GM12801 (cell line): ENCODE data around the gene PCBP3.

Experiments used
- TF ChIP-seq, protein P1 (sequence below): IDR thresholded peaks from one replicate; pipeline ENCODE4 v1.5.1; 2011; ENCODE audit warnings: control low read depth; ENCODE audit not compliant: insufficient read length; ENCODE audit errors: extremely low read depth

PCBP3 gene

DNA sequence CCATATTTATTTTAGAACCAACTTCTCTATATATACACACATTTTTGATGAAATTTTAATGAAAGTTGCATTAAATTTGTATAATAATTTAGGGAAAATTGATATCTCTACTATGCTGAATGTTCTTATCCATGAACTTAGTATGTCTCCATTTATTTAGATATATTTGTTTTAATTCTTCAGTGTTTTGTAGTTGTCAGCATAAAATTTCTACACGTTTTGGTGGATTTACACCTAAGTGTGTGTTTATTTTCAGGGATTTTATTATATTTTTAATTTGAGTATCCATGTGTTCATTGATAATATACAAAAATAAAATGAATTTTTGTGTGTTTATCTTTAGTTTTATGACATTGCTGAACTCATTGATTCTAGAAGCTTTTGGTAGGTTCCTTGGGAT, 36.7 kb downstream of the PCBP3 start:
- TF ChIP-seq, protein P1, sequence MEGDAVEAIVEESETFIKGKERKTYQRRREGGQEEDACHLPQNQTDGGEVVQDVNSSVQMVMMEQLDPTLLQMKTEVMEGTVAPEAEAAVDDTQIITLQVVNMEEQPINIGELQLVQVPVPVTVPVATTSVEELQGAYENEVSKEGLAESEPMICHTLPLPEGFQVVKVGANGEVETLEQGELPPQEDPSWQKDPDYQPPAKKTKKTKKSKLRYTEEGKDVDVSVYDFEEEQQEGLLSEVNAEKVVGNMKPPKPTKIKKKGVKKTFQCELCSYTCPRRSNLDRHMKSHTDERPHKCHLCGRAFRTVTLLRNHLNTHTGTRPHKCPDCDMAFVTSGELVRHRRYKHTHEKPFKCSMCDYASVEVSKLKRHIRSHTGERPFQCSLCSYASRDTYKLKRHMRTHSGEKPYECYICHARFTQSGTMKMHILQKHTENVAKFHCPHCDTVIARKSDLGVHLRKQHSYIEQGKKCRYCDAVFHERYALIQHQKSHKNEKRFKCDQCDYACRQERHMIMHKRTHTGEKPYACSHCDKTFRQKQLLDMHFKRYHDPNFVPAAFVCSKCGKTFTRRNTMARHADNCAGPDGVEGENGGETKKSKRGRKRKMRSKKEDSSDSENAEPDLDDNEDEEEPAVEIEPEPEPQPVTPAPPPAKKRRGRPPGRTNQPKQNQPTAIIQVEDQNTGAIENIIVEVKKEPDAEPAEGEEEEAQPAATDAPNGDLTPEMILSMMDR = no peak

DNA sequence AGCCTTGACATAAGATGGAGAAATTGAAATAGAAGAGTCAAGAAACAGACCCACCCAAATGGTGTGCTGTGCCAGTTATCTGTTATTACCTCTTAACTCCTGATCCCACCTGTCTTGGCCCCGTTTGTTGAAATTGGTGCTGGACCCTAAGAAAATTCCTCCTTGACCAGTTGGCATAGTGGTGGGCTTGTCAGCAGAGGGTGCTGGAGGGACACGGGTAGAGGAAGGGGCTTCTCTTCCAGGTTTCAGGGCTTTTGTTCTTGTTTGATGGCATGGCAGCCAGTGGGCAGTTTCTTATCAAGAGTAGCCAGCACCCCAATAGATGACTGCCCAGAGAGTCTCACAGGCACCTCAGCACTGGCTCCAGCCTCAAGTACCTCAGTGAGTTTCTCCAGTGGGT, 51.6 kb downstream of the PCBP3 start:
- TF ChIP-seq, protein P1 = no peak

DNA sequence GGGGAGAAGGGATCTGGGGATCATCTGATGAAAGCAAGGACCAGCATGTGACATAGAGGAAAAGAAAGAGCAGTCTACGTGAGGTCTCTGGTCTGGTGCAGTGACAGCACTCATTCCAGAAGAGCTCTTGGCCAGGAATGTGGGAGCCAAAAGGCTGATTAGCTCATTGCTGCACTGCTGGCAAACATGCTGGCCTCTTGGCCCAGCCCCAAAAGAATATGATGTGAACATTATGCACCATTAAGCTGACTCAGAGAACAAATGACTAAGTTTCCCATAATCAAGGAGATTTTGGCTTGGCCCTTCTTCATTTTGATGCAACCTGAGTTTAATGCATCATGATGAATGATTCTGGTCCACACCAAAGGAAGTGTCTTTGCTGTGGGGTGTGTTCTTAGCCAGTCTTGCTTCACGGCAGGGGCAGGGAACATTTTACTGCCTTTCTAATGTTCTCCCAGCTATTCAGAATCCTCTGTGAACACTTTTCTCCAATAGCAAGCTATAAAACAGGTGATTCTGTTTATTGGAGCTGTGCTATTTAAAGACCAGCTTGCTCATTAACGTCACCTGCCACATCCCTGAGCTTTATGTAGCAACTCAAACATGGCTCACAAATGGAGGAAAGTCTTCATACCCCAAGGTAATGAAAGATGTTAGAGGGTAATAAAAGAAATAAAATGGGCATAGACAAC, 55.1 kb downstream of the PCBP3 start:
- TF ChIP-seq, protein P1 = no peak

DNA sequence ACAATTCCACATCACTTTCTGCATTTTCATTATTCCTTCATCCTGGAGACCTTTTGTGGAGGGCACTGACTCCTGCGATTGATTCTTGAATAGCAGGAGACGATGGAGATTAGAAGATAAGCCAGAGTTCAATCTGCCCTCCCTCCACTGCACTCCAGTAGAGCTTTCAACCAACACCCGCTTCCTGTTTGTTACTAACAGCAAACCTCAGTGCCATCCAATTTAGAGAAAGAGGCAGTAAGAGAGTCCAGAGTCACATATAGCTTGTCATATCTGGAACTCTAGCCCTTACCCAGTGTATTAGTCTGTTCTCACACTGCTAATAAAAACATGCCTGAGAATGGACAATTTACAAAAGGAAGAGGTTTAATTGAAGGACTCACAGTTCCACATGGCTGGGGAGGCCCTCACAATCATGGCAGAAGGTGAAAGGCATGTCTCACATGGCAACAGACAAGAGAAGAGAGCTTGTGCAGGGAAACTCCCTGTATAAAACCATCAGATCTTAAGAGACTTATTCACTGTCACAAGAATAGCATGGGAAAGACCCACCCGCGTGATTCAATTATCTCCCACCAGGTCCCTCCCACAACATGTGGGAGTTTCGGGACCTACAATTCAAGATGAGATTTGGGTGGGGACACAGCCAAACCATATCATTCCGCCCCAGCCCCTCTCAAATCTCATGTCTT, 55.9 kb downstream of the PCBP3 start:
- TF ChIP-seq, protein P1 = no peak

DNA sequence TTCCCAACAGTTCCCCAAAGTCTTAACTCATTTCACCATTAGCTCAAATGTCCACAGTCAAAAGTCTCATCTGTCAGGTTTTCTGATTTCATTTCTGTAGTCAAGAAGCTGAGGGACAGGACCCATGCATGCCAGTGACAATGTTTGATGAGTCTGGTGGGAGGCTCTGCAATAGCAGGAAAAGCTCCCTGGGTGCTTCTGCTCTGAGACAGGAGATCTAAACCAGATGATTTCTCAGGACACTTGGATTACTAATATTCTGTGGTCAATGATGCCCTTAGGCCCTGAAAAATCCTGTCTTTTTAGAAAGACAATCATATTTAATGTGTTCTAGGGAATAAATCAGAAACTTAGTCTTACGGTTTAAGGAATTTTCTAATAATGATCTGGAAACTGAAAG, 56.4 kb downstream of the PCBP3 start:
- TF ChIP-seq, protein P1 = no peak

DNA sequence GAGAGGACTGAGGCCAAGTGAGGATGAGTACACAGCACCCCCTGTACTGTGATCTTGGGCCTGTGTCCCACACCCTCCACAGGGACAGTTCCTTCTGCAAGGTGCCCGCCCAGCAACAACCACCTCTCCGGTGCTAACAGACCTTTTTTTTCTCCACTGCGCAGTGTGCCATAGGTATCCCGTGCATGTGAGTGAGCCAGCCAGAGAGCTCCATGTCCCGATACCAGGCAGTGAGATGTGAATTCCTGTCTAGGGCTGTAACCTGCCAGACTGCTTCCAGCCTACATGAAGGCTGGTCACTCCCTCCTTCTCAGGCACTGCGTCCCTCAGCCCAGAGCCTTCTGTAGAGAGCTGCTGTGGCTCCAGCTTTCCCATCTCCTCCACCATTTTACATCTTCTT, 56.9 kb downstream of the PCBP3 start:
- TF ChIP-seq, protein P1 = no peak

DNA sequence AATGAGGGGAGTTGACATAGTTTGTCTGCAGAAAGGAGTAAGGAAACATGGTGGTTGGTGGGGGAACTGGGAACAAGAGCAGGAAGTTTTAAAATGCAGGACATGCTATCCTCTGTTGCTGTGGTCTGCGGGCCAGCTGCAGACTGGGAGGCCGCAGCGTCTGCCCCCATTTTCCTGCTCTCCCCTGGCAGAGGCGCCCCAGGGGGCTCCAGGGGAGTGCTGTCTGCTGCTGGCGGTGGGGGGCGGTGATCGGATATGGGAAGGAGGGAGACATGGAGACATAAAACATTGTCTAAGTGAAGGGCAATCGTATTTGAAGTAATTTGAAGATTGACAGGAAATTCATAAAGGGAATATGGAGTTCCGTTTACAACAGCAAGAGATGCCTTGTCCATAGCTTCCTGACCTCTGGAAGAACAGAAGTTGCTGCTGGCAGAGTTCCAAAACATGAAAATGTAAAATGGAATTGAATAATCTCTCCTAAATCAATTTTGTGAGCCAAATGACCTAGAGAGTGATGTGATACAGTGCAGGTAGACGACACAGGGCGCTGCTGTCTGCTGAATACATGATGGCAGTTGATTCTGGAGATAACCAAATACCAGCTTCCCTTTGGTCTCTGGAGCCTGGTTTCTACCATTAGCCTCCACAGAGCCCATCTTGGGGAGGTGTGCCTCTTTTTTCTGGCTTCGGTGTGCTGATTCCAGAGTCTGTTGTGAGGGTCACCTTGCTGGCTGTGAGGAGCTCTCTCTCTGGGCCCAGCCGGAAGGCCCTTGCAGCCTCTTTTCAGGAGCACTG, 61.0 kb downstream of the PCBP3 start:
- TF ChIP-seq, protein P1 = no peak
